Measurements from ENCODE around the gene CLCN3. TPM values are rescaled to one million over a fixed set of nuclear protein-coding genes. Genes with fewer than 3 reads are reported as not detected.

CLCN3 gene
- total and polyA plus RNA-seq, 10 of the 15 experiments (the other 5 are each of a cell fraction or from before 2014, with no cell fraction given), result 4.0 to 22.8 (median 11.8) TPM

- intact Hi-C loops (cut with micrococcal nuclease; ENCODE audit: unreplicated experiment), result loop anchor here (5.0 kb wide), 1 partner anchor 146 kb away; the partner anchor contains the start of gene NEK1
- Histone ChIP-seq H3K79me2 (ENCODE audit: control insufficient read depth, insufficient read depth, low read length) (peaks cover 13% of the 10 kb centered on the region), H3K27ac (ENCODE audit: control insufficient read depth, insufficient read depth) (no peak overlapping the region), H3K9ac (ENCODE audit: control insufficient read depth, insufficient read depth, low read length) (no peak overlapping the region), H3K4me1 (ENCODE audit: control insufficient read depth, insufficient read depth, low read length) (0 out of 2 replicates have a peak, but pooled peaks cover 6% of the 10 kb centered on the region), H4K20me1 (ENCODE audit: control insufficient read depth, insufficient read depth) (no peaks in the 10 kb centered on the region), H3K4me3 (no peak overlapping the region), H2AFZ (ENCODE audit: control insufficient read depth, low read depth, low read length) (peak overlapping the region; percentile 35), H3K27me3 (replicated peaks in 1 of 2; ENCODE audit: control insufficient read depth in 2 of 2, insufficient read depth in 2 of 2, low read length in 1 of 2) (no peaks in the 10 kb centered on the region), H3K4me2 (ENCODE audit: control insufficient read depth, insufficient read depth) (no peak overlapping the region; the same call in 1 of the 2 replicates), H3K36me3 (ENCODE audit: control insufficient read depth in 2 of 2, insufficient read depth in 2 of 2, low read length in 1 of 2) (no peaks in the 10 kb centered on the region), H3K9me3 (replicated peaks; ENCODE audit: control insufficient read depth, insufficient read depth, low read length) (no peaks in the 10 kb centered on the region)
- in situ Hi-C loops (cut with MboI), result no loop called here
- ChIA-PET RAD21 (ENCODE audit: unreplicated experiment) (no interaction called here), CTCF (interaction anchor here (0.8 kb wide), 1 partner anchor 145 kb away, joined by 3 read pairs; no protein-coding TSS in a partner anchor), SMC1A (ENCODE audit: uncharacterized antibody, unreplicated experiment) (no interaction called here), POLR2A (no interaction called here)
- TF ChIP-seq EZH2 (IDR thresholded peaks at IDR 0.05; ENCODE audit: borderline replicate concordance, control insufficient read depth, low read depth, low read length) (no peak), PML (IDR thresholded peaks at IDR 0.05; ENCODE audit: low read length) (no peak), USF1 (IDR thresholded peaks at IDR 0.05; ENCODE audit: borderline replicate concordance, extremely low read length, insufficient read depth, low read depth, low read length) (no peak), FOXM1 (IDR thresholded peaks at IDR 0.05; ENCODE audit: low read depth, low read length) (no peak), BCL11A (IDR thresholded peaks at IDR 0.05; ENCODE audit: low read depth, low read length) (no peak)
- no peak for FAIRE-seq
- no peak for DNase-seq (ENCODE audit: low read depth, low spot score)
- BruUV-seq (replicated peaks), result no TSS peak
- WGBS (ENCODE audit: insufficient coverage, insufficient replicate concordance, low lambda C conversion rate, missing lambda C conversion rate), result 59% methylated on average over 11 of the region's 11 CpGs
- ATAC-seq, result no peak
These were observed 138.1 kb downstream of the CLCN3 start for GRCh38 chr4:169758401-169758962.

DNA sequence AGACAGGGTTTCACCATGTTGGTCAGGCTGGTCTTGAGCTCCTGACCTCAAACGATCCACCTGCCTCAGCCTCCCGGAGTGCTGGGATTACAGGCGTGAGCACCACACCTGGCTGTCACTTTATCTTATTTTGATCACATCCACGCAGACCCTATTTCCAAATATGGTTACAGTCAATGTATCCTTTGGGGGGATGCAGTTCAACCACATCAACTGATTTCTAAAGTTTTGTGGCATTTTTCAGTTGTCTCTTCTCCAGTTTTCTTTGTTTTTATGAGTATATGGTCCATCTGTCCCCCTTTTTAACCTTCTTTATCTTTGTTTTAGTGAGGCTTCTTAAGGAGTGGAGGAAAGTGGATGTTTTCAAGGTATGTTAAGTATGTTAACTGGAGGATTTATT lies 141.5 kb downstream of the CLCN3 start:
- Histone ChIP-seq H2AFZ (ENCODE audit: control insufficient read depth, low read depth, low read length) (no peak overlapping the region), H3K9me3 (replicated peaks; ENCODE audit: control insufficient read depth, insufficient read depth, low read length) (no peaks in the 10 kb centered on the region), H3K79me2 (ENCODE audit: control insufficient read depth, insufficient read depth, low read length) (no peaks in the 10 kb centered on the region; the same call in 1 of the 2 replicates), H3K4me1 (ENCODE audit: control insufficient read depth, insufficient read depth, low read length) (no peaks in the 10 kb centered on the region), H4K20me1 (ENCODE audit: control insufficient read depth, insufficient read depth) (no peaks in the 10 kb centered on the region), H3K27ac (ENCODE audit: control insufficient read depth, insufficient read depth) (no peak overlapping the region), H3K27me3 (replicated peaks in 1 of 2; ENCODE audit: control insufficient read depth in 2 of 2, insufficient read depth in 2 of 2, low read length in 1 of 2) (no peaks in the 10 kb centered on the region), H3K4me2 (ENCODE audit: control insufficient read depth, insufficient read depth) (no peak overlapping the region), H3K4me3 (no peak overlapping the region), H3K9ac (ENCODE audit: control insufficient read depth, insufficient read depth, low read length) (no peak overlapping the region), H3K36me3 (ENCODE audit: control insufficient read depth in 2 of 2, insufficient read depth in 2 of 2, low read length in 1 of 2) (no peaks in the 10 kb centered on the region)
- SMC1A ChIA-PET (ENCODE audit: uncharacterized antibody, unreplicated experiment), result no interaction called here
- ATAC-seq (no peak), DNase-seq (ENCODE audit: low read depth, low spot score) (no peak), FAIRE-seq (no peak)
- 32% methylated on average over 4 of the region's 4 CpGs for WGBS (ENCODE audit: insufficient coverage, insufficient replicate concordance, low lambda C conversion rate, missing lambda C conversion rate)
- POLR2A ChIA-PET, result no interaction called here
- intact Hi-C loops (cut with micrococcal nuclease; ENCODE audit: unreplicated experiment) (no loop called here), in situ Hi-C loops (cut with MboI) (no loop called here)
- RAD21 ChIA-PET (ENCODE audit: unreplicated experiment), result no interaction called here
- CTCF ChIA-PET, result interaction anchor here (1.0 to 1.1 kb wide), 2 partner anchors 64 to 265 kb away, joined by 3 read pairs; no protein-coding TSS in a partner anchor
- no TSS peak for BruUV-seq (replicated peaks)
- TF ChIP-seq, protein P1, sequence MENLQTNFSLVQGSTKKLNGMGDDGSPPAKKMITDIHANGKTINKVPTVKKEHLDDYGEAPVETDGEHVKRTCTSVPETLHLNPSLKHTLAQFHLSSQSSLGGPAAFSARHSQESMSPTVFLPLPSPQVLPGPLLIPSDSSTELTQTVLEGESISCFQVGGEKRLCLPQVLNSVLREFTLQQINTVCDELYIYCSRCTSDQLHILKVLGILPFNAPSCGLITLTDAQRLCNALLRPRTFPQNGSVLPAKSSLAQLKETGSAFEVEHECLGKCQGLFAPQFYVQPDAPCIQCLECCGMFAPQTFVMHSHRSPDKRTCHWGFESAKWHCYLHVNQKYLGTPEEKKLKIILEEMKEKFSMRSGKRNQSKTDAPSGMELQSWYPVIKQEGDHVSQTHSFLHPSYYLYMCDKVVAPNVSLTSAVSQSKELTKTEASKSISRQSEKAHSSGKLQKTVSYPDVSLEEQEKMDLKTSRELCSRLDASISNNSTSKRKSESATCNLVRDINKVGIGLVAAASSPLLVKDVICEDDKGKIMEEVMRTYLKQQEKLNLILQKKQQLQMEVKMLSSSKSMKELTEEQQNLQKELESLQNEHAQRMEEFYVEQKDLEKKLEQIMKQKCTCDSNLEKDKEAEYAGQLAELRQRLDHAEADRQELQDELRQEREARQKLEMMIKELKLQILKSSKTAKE (IDR thresholded peaks at IDR 0.05; ENCODE audit: low read depth, poor library complexity, severe bottlenecking), result no peak
